OCI-LY7 (cell line): ENCODE measurements around the gene TGM6.

Experiments used
- CTCF ChIP-seq: fragments of 200-600 bp; sonication (generic); conservative IDR thresholded peaks from 2 replicates; pipeline ENCODE4 v1.5.1; 2014; ENCODE audit warnings: mild to moderate bottlenecking, antibody characterized with exemption, low read length, moderate library complexity, mixed read lengths
- EZH2phosphoT487 ChIP-seq: fragments of 200-600 bp; sonication (generic); IDR thresholded peaks from 2 replicates; pipeline ENCODE4 v1.6.1; 2018; ENCODE audit warnings: low read depth, borderline replicate concordance, mild to moderate bottlenecking, mixed run types, antibody characterized with exemption, low read length, moderate library complexity, mixed read lengths

GRCh38 chr20:2379511-2380229, 1.0 kb upstream of the TGM6 start:
- no peak for TF ChIP-seq CTCF
- TF ChIP-seq EZH2phosphoT487: no peak
